ENCODE results near the gene EHF. TPM values are rescaled to one million over a fixed set of nuclear protein-coding genes. Genes with fewer than 3 reads are reported as not detected.

The EHF gene
- total and polyA plus RNA-seq, 2 experiments from 2014 or later: 5.8 to 9.0 TPM

DNA sequence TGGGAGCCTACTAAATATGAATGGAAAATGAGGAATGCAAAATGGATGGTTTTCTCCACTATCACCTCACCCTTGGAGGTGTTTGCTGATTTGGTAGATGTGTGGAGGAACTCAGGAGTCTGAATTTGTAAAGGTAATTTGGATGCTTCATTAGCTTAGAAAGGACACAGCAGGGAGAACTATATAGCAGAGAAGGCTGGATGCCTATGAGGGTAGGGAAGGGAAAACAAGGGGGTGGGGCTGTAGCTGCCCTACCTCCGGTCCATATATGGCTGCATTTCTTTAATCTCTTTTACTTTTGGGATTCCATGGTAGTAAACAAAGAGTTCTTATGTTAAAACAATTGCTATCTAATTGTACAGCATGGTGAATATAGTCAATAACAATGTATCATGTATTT lies 4.8 kb upstream of the EHF start:
- Histone ChIP-seq H2AFZ (no peak overlapping the region), H3K4me3 (no peak overlapping the region), H3K27me3 (no peaks in the 10 kb centered on the region), H3K9me3 (ENCODE audit: low read depth) (no peaks in the 10 kb centered on the region), H3K4me1 (ENCODE audit: insufficient read depth) (peaks cover 9% of the 10 kb centered on the region), H3K79me2 (no peaks in the 10 kb centered on the region), H4K20me1 (ENCODE audit: insufficient read depth, poor library complexity, severe bottlenecking) (no peaks in the 10 kb centered on the region), H3K9me2 (replicated peaks; ENCODE audit: insufficient read depth) (no peaks in the 10 kb centered on the region), H3K27ac (no peak overlapping the region), H3K4me2 (no peak overlapping the region), H3K36me3 (replicated peaks; ENCODE audit: insufficient read depth, low read depth) (no peaks in the 10 kb centered on the region)
- no peak for DNase-seq (ENCODE audit: low spot score)
- TF ChIP-seq EZH2phosphoT487 (IDR thresholded peaks at IDR 0.05; ENCODE audit: low read depth, severe bottlenecking, unreplicated experiment): no peak
- TF ChIP-seq, protein P1, sequence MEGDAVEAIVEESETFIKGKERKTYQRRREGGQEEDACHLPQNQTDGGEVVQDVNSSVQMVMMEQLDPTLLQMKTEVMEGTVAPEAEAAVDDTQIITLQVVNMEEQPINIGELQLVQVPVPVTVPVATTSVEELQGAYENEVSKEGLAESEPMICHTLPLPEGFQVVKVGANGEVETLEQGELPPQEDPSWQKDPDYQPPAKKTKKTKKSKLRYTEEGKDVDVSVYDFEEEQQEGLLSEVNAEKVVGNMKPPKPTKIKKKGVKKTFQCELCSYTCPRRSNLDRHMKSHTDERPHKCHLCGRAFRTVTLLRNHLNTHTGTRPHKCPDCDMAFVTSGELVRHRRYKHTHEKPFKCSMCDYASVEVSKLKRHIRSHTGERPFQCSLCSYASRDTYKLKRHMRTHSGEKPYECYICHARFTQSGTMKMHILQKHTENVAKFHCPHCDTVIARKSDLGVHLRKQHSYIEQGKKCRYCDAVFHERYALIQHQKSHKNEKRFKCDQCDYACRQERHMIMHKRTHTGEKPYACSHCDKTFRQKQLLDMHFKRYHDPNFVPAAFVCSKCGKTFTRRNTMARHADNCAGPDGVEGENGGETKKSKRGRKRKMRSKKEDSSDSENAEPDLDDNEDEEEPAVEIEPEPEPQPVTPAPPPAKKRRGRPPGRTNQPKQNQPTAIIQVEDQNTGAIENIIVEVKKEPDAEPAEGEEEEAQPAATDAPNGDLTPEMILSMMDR (IDR thresholded peaks at IDR 0.05; ENCODE audit: poor library complexity): no peak
- TF ChIP-seq EZH2 (IDR thresholded peaks at IDR 0.05; ENCODE audit: borderline replicate concordance): no peak
- 57% methylated on average over 1 of the region's 1 CpG for WGBS (ENCODE audit: low lambda C conversion rate, missing lambda C conversion rate)

DNA sequence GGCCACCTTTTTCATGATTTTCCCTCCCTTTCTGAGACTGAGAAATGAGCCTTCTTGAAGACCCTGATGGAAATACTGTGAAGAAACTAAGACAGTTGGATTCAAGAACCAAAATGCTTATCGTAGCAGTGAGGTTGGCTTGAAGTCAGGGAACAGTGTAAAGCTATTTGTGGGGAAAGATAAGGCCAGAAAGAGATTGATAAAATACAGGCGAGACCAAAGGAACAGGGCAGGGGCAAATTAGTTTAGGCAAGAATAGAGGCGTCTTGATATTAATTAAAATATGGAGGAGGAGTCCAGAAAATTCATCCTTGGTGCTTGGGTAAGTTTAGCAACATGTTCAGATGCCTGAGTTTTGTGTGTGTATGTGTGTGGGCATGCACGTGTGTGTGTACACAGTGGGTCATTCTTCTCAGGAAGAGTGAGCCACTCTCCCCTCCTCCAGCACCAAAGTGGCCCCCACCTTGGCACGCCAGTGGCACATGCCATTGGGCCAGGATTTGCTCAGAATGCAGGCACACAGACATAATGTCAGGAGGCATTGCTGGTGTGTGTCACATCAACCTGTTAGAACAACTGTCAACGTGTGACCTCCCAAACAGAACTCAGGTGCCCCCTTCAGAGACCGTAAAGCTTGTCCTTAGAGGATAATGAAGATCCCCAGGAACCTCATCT lies 3.9 kb upstream of the EHF start:
- no peak overlapping the region for H3K4me3 ChIP-seq
- H3K27me3 ChIP-seq: no peaks in the 10 kb centered on the region
- no peak for DNase-seq (ENCODE audit: low spot score)
- H3K79me2 ChIP-seq: no peaks in the 10 kb centered on the region
- no peak overlapping the region for H3K4me2 ChIP-seq
- H4K20me1 ChIP-seq (ENCODE audit: insufficient read depth, poor library complexity, severe bottlenecking): no peaks in the 10 kb centered on the region
- 77% methylated on average over 7 of the region's 7 CpGs for WGBS (ENCODE audit: low lambda C conversion rate, missing lambda C conversion rate)
- TF ChIP-seq, protein P1 (IDR thresholded peaks at IDR 0.05; ENCODE audit: poor library complexity): no peak
- TF ChIP-seq EZH2phosphoT487 (IDR thresholded peaks at IDR 0.05; ENCODE audit: low read depth, severe bottlenecking, unreplicated experiment) (no peak), EZH2 (IDR thresholded peaks at IDR 0.05; ENCODE audit: borderline replicate concordance) (no peak)
- no peak overlapping the region for H3K27ac ChIP-seq
- H3K36me3 ChIP-seq (replicated peaks; ENCODE audit: insufficient read depth, low read depth): no peaks in the 10 kb centered on the region
- peaks cover 9% of the 10 kb centered on the region for H3K4me1 ChIP-seq (ENCODE audit: insufficient read depth)
- H3K9me3 ChIP-seq (ENCODE audit: low read depth): no peaks in the 10 kb centered on the region
- H2AFZ ChIP-seq: no peak overlapping the region
- H3K9me2 ChIP-seq (replicated peaks; ENCODE audit: insufficient read depth): no peaks in the 10 kb centered on the region

DNA sequence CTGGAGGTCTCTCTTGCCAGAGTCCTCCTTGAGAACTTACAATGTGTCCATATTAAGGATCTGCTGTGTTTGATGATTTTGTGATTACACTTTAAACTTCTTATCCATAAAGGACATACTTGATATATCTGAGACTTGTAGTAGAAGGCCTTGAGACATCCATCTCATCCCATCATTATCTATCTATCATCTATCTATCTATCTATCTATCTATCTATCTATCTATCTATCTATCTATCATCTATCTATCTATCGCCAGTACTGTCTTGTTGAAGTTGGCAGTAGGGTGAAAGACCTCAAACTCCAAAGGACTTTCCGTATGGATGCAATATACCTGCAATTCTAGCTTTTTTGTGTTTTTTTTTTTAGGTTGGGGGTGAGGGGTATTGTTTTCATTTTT lies 2.5 kb upstream of the EHF start:
- no peaks in the 10 kb centered on the region for H3K9me2 ChIP-seq (replicated peaks; ENCODE audit: insufficient read depth)
- no peak overlapping the region for H2AFZ ChIP-seq
- WGBS (ENCODE audit: low lambda C conversion rate, missing lambda C conversion rate): 100% methylated on average over 2 of the region's 2 CpGs
- H3K4me1 ChIP-seq (ENCODE audit: insufficient read depth): peaks cover 9% of the 10 kb centered on the region
- H3K27me3 ChIP-seq: no peaks in the 10 kb centered on the region
- no peak for DNase-seq (ENCODE audit: low spot score)
- H3K27ac ChIP-seq: no peak overlapping the region
- no peaks in the 10 kb centered on the region for H3K79me2 ChIP-seq
- H3K9me3 ChIP-seq (ENCODE audit: low read depth): no peaks in the 10 kb centered on the region
- H3K36me3 ChIP-seq (replicated peaks; ENCODE audit: insufficient read depth, low read depth): no peaks in the 10 kb centered on the region
- no peak overlapping the region for H3K4me2 ChIP-seq
- TF ChIP-seq, protein P1 (IDR thresholded peaks at IDR 0.05; ENCODE audit: poor library complexity): no peak
- no peak for TF ChIP-seq EZH2phosphoT487 (IDR thresholded peaks at IDR 0.05; ENCODE audit: low read depth, severe bottlenecking, unreplicated experiment)
- no peak for TF ChIP-seq EZH2 (IDR thresholded peaks at IDR 0.05; ENCODE audit: borderline replicate concordance)
- H3K4me3 ChIP-seq: no peak overlapping the region
- H4K20me1 ChIP-seq (ENCODE audit: insufficient read depth, poor library complexity, severe bottlenecking): no peaks in the 10 kb centered on the region

Measured in hepatocyte (in vitro differentiated cells).